H1 (cell line): Measurements from ENCODE around the gene OSBP2. TPM values are rescaled to one million over a fixed set of nuclear protein-coding genes. Genes with fewer than 3 reads are reported as not detected.

ENCODE experiments used
- CTCF ChIA-PET: fragments of 300-600 bp; sonication (Branson Sonifier 250); formaldehyde crosslinking; loops from one replicate; lab custom pipeline; 2021; ENCODE audit not compliant: partially characterized antibody; lab: Charles Lee
- POLR2A ChIA-PET: fragments of 300-600 bp; sonication (Branson Sonifier 250); formaldehyde crosslinking; loops from one replicate; lab custom pipeline; 2021; ENCODE audit warnings: inconsistent platforms; ENCODE audit not compliant: partially characterized antibody; lab: Charles Lee
- DNase-seq, 2 experiments: peaks; one replicate each; pipeline versions ENCODE4 v3.0.0 to v3.0.0-alpha.2; 2010 to 2022; ENCODE audit warnings: low spot score in 2 of 2, low read depth in 1 of 2, mixed read lengths in 1 of 2
- FAIRE-seq: peaks from 2 replicates; lab custom pipeline; 2011; peaks lifted over from hg19 to GRCh38; lab: Jason Lieb, UNC
- H2AFZ ChIP-seq: 2 replicates; pipeline ENCODE4 v1.8.1; 2012; ENCODE audit warnings: low read length, inconsistent platforms
- H2AK5ac ChIP-seq: 2 replicates; pipeline ENCODE4 v1.6.1; 2013; ENCODE audit warnings: low read depth, low read length
- H2BK120ac ChIP-seq: replicated peaks from 2 replicates; pipeline ENCODE3; 2013; ENCODE audit warnings: low read depth, low read length, inconsistent platforms
- H2BK12ac ChIP-seq: 2 replicates; pipeline ENCODE4 v1.6.1; 2013; ENCODE audit warnings: low read depth, low read length
- H2BK15ac ChIP-seq: 2 replicates; pipeline ENCODE4 v1.6.1; 2013; ENCODE audit warnings: low read length
- H2BK20ac ChIP-seq: 2 replicates; pipeline ENCODE4 v1.6.1; 2013; ENCODE audit warnings: low read length
- H2BK5ac ChIP-seq: 2 replicates; pipeline ENCODE4 v1.6.1; 2013; ENCODE audit warnings: low read depth, low read length
- H3K14ac ChIP-seq: 2 replicates; pipeline ENCODE4 v1.6.1; 2013; ENCODE audit warnings: inconsistent platforms; ENCODE audit not compliant: insufficient read length
- H3K18ac ChIP-seq: 2 replicates; pipeline ENCODE4 v1.6.1; 2013; ENCODE audit warnings: low read length; ENCODE audit errors: extremely low read depth
- H3K23ac ChIP-seq: 2 replicates; pipeline ENCODE4 v1.6.1; 2013; ENCODE audit warnings: inconsistent platforms; ENCODE audit not compliant: insufficient read length
- H3K23me2 ChIP-seq: 2 replicates; pipeline ENCODE4 v1.6.1; 2013; ENCODE audit warnings: low read depth, low read length
- H3K27ac ChIP-seq: 2 replicates; pipeline ENCODE4 v1.6.1; 2011; ENCODE audit warnings: low read depth, low read length, inconsistent platforms
- H3K27me3 ChIP-seq, 4 experiments: replicated peaks in 1 of 4; 1 replicate in 1 of 4; 2 replicates in 3 of 4; pipeline versions ENCODE4 v1.6.1 to v1.8.1; 2011 to 2013; ENCODE audit warnings: low read length in 3 of 4, mild to moderate bottlenecking in 3 of 4, inconsistent platforms in 2 of 4, mixed read lengths in 2 of 4, moderate library complexity in 1 of 4; ENCODE audit not compliant: control insufficient read depth in 3 of 4, insufficient read depth in 3 of 4; ENCODE audit errors: extremely low read depth in 1 of 4
- H3K36me3 ChIP-seq, 4 experiments: 2 replicates each; pipeline versions ENCODE4 v1.6.1 to v1.8.1; 2011 to 2013; ENCODE audit warnings: mild to moderate bottlenecking in 4 of 4, low read length in 3 of 4, moderate library complexity in 2 of 4, control low read depth in 1 of 4, inconsistent platforms in 1 of 4; ENCODE audit not compliant: insufficient read depth in 4 of 4, control insufficient read depth in 2 of 4
- H3K4ac ChIP-seq: replicated peaks from 2 replicates; pipeline ENCODE3; 2013; ENCODE audit warnings: low read length, low read depth, mixed read lengths, inconsistent platforms; ENCODE audit not compliant: insufficient read length
- H3K4me1 ChIP-seq, 4 experiments: replicated peaks in 1 of 4; 1 replicate in 1 of 4; 2 replicates in 3 of 4; pipeline versions ENCODE4 v1.6.1 to v1.8.1; 2011 to 2013; ENCODE audit warnings: low read length in 3 of 4, inconsistent platforms in 2 of 4, mixed read lengths in 1 of 4; ENCODE audit not compliant: insufficient read depth in 4 of 4, control insufficient read depth in 3 of 4
- H3K4me2 ChIP-seq, 2 experiments: 2 replicates each; pipeline versions ENCODE4 v1.6.1 to v1.8.1; 2011 to 2013; ENCODE audit warnings: low read depth in 2 of 2, low read length in 2 of 2, control low read depth in 1 of 2, inconsistent platforms in 1 of 2, mild to moderate bottlenecking in 1 of 2; ENCODE audit not compliant: insufficient read depth in 1 of 2
- H3K4me3 ChIP-seq, 4 experiments: fragments of 200-600, 300-600 bp in 1 of 4; sonication (generic), shearing (Covaris generic), sonication (Bioruptor Twin) in 1 of 4; 2 replicates each; pipeline versions ENCODE4 v1.5.1 to v1.8.1; 2011 to 2016; ENCODE audit warnings: low read length in 4 of 4, low read depth in 3 of 4, control low read depth in 2 of 4, inconsistent platforms in 2 of 4, mild to moderate bottlenecking in 2 of 4, mixed read lengths in 1 of 4, moderate library complexity in 1 of 4; ENCODE audit not compliant: insufficient read depth in 2 of 4; ENCODE audit errors: extremely low read depth in 1 of 4
- H3K56ac ChIP-seq: replicated peaks from 2 replicates; pipeline ENCODE3; 2013; ENCODE audit warnings: low read depth, mild to moderate bottlenecking, mixed read lengths, low read length, inconsistent platforms; ENCODE audit not compliant: insufficient read length
- H3K79me1 ChIP-seq: 2 replicates; pipeline ENCODE4 v1.6.1; 2013; ENCODE audit warnings: low read depth, low read length, control low read depth
- H3K79me2 ChIP-seq, 2 experiments: 2 replicates each; pipeline versions ENCODE4 v1.6.1 to v1.8.1; 2012 to 2013; ENCODE audit warnings: low read length in 2 of 2, mild to moderate bottlenecking in 2 of 2, inconsistent platforms in 1 of 2; ENCODE audit not compliant: insufficient read depth in 2 of 2, control insufficient read depth in 1 of 2
- H3K9ac ChIP-seq, 4 experiments: replicated peaks in 1 of 4; 1 replicate in 1 of 4; 2 replicates in 3 of 4; pipeline versions ENCODE4 v1.6.1 to v1.8.1; 2011 to 2013; ENCODE audit warnings: low read depth in 3 of 4, low read length in 3 of 4, control low read depth in 2 of 4, mild to moderate bottlenecking in 2 of 4, moderate library complexity in 2 of 4, inconsistent platforms in 1 of 4; ENCODE audit errors: extremely low read depth in 1 of 4
- H3K9me3 ChIP-seq, 2 experiments: 2 replicates each; pipeline versions ENCODE4 v1.6.1 to v1.8.1; 2012 to 2013; ENCODE audit warnings: mild to moderate bottlenecking in 2 of 2, moderate library complexity in 2 of 2, control low read depth in 1 of 2, inconsistent platforms in 1 of 2, low read depth in 1 of 2, low read length in 1 of 2, mixed read lengths in 1 of 2; ENCODE audit not compliant: insufficient read depth in 2 of 2
- H4K20me1 ChIP-seq, 2 experiments: replicated peaks in 1 of 2; 2 replicates each; pipeline versions ENCODE3 to v1.8.1; 2011 to 2013; ENCODE audit warnings: inconsistent platforms in 2 of 2, low read length in 2 of 2, mild to moderate bottlenecking in 1 of 2; ENCODE audit not compliant: insufficient read depth in 2 of 2, control insufficient read depth in 1 of 2
- H4K5ac ChIP-seq: 2 replicates; pipeline ENCODE4 v1.6.1; 2013; ENCODE audit warnings: low read length, low read depth, mixed read lengths, inconsistent platforms; ENCODE audit not compliant: insufficient read length
- H4K8ac ChIP-seq: 2 replicates; pipeline ENCODE4 v1.8.0; 2013; ENCODE audit warnings: mild to moderate bottlenecking, moderate library complexity, low read length, inconsistent platforms; ENCODE audit not compliant: insufficient read depth; ENCODE audit errors: extremely low read depth
- H4K91ac ChIP-seq: replicated peaks from 2 replicates; pipeline ENCODE3; 2013; ENCODE audit warnings: low read length, mixed read lengths, inconsistent platforms; ENCODE audit not compliant: insufficient read length
- CTBP2 ChIP-seq: IDR thresholded peaks from 2 replicates; pipeline ENCODE4 v1.7.0; 2011; ENCODE audit warnings: borderline replicate concordance, mild to moderate bottlenecking, moderate library complexity, mixed read lengths, low read length; ENCODE audit not compliant: insufficient read depth, insufficient read length
- EGR1 ChIP-seq: IDR thresholded peaks from 2 replicates; pipeline ENCODE4 v1.6.1; 2011; ENCODE audit warnings: low read depth, low read length, borderline replicate concordance
- KDM1A ChIP-seq: fragments of 200-600, 300-600 bp; sonication (generic); IDR thresholded peaks from 2 replicates; pipeline ENCODE4 v1.7.1; 2016; ENCODE audit warnings: mild to moderate bottlenecking, low read length, borderline replicate concordance
- RBBP5 ChIP-seq: IDR thresholded peaks from 2 replicates; pipeline ENCODE4 v1.7.1; 2012; ENCODE audit warnings: low read depth, mild to moderate bottlenecking, inconsistent platforms, low read length, moderate library complexity, borderline replicate concordance
- SIRT6 ChIP-seq: IDR thresholded peaks from one replicate; pipeline ENCODE4 v1.7.1; 2012; ENCODE audit warnings: low read length, inconsistent platforms
- TAF7 ChIP-seq: optimal IDR thresholded peaks from 2 replicates; pipeline ENCODE3; 2011; ENCODE audit warnings: low read depth, mild to moderate bottlenecking, inconsistent platforms, low read length, moderate library complexity, borderline replicate concordance
- USF2 ChIP-seq: IDR thresholded peaks from 2 replicates; pipeline ENCODE4 v1.6.1; 2011; ENCODE audit warnings: low read length, improper control_type of control experiment
- WGBS, 2 experiments: shearing (Covaris generic) in 1 of 2; methylation state at CpG; one replicate each; pipeline versions ENCODE4 v1.1.6 to v1.1.7; 2013 to 2015; ENCODE audit warnings: low lambda C conversion rate in 2 of 2, mixed read lengths in 2 of 2, inconsistent platforms in 1 of 2, low coverage in 1 of 2, missing lambda C conversion rate in 1 of 2; ENCODE audit not compliant: insufficient replicate concordance in 2 of 2, insufficient coverage in 1 of 2, insufficient read length in 1 of 2; ENCODE audit errors: extremely low coverage in 1 of 2, missing lambda C conversion rate in 1 of 2; 5-methylcytosine and 5-hydroxymethylcytosine counted together
- polyA plus RNA-seq, 7 experiments: library from polyadenylated mRNA; depleted of rRNA in 3 of 7; stranded (reverse) in 5 of 7; unstranded in 2 of 7; fragments of >200 nt in 5 of 7; fragments of 200-250 nt in 2 of 7; gene quantifications; 1 replicate in 5 of 7; 2 replicates in 1 of 7; 4 replicates in 1 of 7; pipeline versions ENCODE4 v1.2.1 to v1.2.3, GENCODE V29; 2011 to 2013; ENCODE audit warnings: missing spikeins in 2 of 7, mixed read lengths in 2 of 7
- total RNA-seq: library from RNA; stranded (reverse); fragmentation: NEBNext Ultra II Directional; extraction: Animal tissue kit (Norgen Biotek cat#: 25700); gene quantifications from 2 replicates; pipeline ENCODE4 v1.2.1, GENCODE V29; 2021
- TF ChIP-seq, protein P1 (sequence below), 3 experiments: IDR thresholded peaks; 1 replicate in 2 of 3; 2 replicates in 1 of 3; pipeline versions ENCODE4 v1.5.1 to v1.6.1; 2011; ENCODE audit warnings: low read length in 3 of 3, mild to moderate bottlenecking in 3 of 3, inconsistent platforms in 2 of 3, low read depth in 1 of 3, moderate library complexity in 1 of 3; ENCODE audit not compliant: insufficient read depth in 1 of 3; ENCODE audit errors: control extremely low read depth in 1 of 3

OSBP2 gene
- total and polyA plus RNA-seq, 2 of the 8 experiments (the other 6 are each of a cell fraction or from before 2014, with no cell fraction given) = 3.4 to 3.7 TPM

DNA sequence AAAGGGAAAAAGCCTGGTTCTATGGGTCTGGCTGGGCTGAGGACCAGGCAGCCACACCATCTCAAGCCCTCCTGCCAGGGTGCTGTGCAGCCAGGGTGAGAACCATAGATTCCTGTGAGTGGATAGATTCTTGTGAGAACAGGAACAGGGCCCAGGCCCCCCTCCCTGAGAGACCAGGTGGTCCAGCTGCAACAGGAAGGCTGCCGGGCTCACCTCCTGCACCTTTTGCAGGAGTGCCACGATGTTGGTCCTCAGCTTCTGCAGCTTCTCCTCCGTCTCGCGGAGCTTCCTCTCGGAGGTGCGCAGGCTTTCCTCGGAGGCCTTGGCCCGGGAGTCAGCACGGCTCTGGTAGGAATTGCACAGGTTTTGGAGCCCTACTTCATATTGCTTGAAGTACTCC lies 233.1 kb downstream of the OSBP2 start:
- Histone ChIP-seq H4K20me1 (peaks cover 1 to 9% of the 10 kb centered on the region in 2 experiments), H4K5ac (no peak overlapping the region), H2BK15ac (no peak overlapping the region), H3K18ac (no peak overlapping the region), H3K23me2 (no peaks in the 10 kb centered on the region), H2BK120ac (no peak overlapping the region), H2BK5ac (no peak overlapping the region), H3K4ac (no peak overlapping the region), H3K36me3 (peaks cover 48 to 86% (median 74%) of the 10 kb centered on the region in 4 experiments), H3K9ac (no peak overlapping the region), H2AK5ac (no peak overlapping the region), H3K79me2 (no peaks in the 10 kb centered on the region), H3K14ac (no peak overlapping the region), H2BK12ac (no peak overlapping the region), H2BK20ac (no peak overlapping the region), H3K27ac (no peak overlapping the region), H3K79me1 (peaks cover 4% of the 10 kb centered on the region; the same call in 1 of the 2 replicates), H2AFZ (no peak overlapping the region), H3K4me1 (no peaks in the 10 kb centered on the region), H3K56ac (no peak overlapping the region), H3K4me2 (no peak overlapping the region), H4K91ac (no peak overlapping the region), H3K4me3 (no peak overlapping the region), H3K27me3 (no peaks in the 10 kb centered on the region), H4K8ac (no peak overlapping the region), H3K23ac (no peak overlapping the region), H3K9me3 (no peaks in the 10 kb centered on the region)
- POLR2A ChIA-PET = interaction anchor here (0.7 to 1.1 kb wide), 2 partner anchors 8 to 10 kb away, joined by 3 read pairs; no protein-coding TSS in a partner anchor
- WGBS, 2 experiments = 96% methylated on average over 7 of the region's 10 CpGs; no CpG with 5 or more reads in 1 of the 2 experiments
- CTCF ChIA-PET = no interaction called here
- FAIRE-seq (no peak), DNase-seq (no peak)
- TF ChIP-seq CTBP2 = no peak
- TF ChIP-seq EGR1 = no peak
- no peak for TF ChIP-seq TAF7
- no peak for TF ChIP-seq RBBP5
- TF ChIP-seq SIRT6 = no peak
- TF ChIP-seq, protein P1, sequence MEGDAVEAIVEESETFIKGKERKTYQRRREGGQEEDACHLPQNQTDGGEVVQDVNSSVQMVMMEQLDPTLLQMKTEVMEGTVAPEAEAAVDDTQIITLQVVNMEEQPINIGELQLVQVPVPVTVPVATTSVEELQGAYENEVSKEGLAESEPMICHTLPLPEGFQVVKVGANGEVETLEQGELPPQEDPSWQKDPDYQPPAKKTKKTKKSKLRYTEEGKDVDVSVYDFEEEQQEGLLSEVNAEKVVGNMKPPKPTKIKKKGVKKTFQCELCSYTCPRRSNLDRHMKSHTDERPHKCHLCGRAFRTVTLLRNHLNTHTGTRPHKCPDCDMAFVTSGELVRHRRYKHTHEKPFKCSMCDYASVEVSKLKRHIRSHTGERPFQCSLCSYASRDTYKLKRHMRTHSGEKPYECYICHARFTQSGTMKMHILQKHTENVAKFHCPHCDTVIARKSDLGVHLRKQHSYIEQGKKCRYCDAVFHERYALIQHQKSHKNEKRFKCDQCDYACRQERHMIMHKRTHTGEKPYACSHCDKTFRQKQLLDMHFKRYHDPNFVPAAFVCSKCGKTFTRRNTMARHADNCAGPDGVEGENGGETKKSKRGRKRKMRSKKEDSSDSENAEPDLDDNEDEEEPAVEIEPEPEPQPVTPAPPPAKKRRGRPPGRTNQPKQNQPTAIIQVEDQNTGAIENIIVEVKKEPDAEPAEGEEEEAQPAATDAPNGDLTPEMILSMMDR (IDR thresholded peaks at IDR 0.05; ENCODE audit: control extremely low read depth in 1 of 3, insufficient read depth in 1 of 3, low read depth in 1 of 3, low read length in 3 of 3) = no peak
- no peak for TF ChIP-seq KDM1A
- TF ChIP-seq USF2 = no peak
